ENCODE results near the gene RDH5.

DNA sequence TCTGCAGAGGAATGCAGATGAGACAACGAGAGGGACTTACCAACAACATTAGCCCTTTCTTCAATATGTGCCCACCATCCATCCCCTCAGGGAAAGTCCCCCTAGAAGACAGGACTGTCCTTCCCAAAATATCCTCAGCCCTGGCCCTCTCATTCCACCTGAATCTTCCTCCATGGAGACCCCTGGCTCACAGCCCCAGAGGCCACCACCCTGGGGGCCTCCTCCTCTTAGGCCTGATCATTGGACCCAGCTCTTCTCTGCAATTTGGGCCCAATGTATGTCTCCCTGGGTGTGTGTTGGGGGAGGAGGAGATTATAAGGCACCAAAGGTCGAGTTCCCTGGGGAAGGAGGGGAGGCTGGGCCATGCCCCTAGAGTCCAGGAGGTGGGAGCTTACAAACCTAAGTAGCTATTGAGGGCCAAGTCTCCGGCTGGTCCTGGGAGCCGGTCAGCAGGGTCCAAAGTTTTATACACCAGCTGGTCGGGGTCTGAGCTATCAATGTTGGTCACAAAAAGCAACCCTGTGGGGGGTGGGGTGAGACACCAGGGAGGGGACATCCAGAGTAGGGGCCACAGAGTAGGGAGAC lies 20.6 kb upstream of the RDH5 start:
- TF ChIP-seq, protein P1, sequence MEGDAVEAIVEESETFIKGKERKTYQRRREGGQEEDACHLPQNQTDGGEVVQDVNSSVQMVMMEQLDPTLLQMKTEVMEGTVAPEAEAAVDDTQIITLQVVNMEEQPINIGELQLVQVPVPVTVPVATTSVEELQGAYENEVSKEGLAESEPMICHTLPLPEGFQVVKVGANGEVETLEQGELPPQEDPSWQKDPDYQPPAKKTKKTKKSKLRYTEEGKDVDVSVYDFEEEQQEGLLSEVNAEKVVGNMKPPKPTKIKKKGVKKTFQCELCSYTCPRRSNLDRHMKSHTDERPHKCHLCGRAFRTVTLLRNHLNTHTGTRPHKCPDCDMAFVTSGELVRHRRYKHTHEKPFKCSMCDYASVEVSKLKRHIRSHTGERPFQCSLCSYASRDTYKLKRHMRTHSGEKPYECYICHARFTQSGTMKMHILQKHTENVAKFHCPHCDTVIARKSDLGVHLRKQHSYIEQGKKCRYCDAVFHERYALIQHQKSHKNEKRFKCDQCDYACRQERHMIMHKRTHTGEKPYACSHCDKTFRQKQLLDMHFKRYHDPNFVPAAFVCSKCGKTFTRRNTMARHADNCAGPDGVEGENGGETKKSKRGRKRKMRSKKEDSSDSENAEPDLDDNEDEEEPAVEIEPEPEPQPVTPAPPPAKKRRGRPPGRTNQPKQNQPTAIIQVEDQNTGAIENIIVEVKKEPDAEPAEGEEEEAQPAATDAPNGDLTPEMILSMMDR (conservative IDR thresholded peaks at IDR 0.05 in 1 of 2, IDR thresholded peaks at IDR 0.05 in 1 of 2; ENCODE audit: extremely low read depth in 1 of 2, insufficient read depth in 1 of 2, low read depth in 1 of 2, low read length in 2 of 2): no peak
- no peak for TF ChIP-seq EZH2 (IDR thresholded peaks at IDR 0.05; ENCODE audit: borderline replicate concordance, low read length)
